HEK293T (cell line): ENCODE measurements around the gene INTS7.

Source experiments
- ARNT ChIP-seq: fragments of 450-650 bp; IDR thresholded peaks from 2 replicates; pipeline ENCODE4 v1.6.1; 2017; ENCODE audit warnings: mild to moderate bottlenecking
- FOXA1 ChIP-seq: fragments of 450-650 bp; IDR thresholded peaks from 2 replicates; pipeline ENCODE4 v1.6.1; 2016; ENCODE audit warnings: mild to moderate bottlenecking
- SP1 ChIP-seq: fragments of 450-650 bp; IDR thresholded peaks from 2 replicates; pipeline ENCODE4 v1.6.1; 2017

DNA sequence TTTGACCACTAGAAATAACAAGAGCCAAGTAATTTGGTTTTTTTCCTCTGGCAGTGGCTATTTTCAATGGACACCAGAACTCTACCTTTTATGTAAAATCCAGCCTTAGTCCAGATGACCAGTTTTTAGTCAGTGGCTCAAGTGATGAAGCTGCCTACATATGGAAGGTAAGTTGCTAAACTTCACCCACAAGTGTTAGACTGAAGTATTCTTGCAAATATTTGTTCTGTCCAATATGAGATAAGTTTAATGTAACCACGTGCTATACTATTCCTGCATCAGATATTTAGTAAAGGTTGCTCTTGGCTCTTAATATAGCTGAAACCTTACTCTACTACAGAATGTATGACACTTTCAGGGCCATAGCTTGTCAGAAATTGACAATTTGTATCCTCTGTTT, 36.7 kb upstream of the INTS7 start:
- no peak for TF ChIP-seq FOXA1
- no peak for TF ChIP-seq ARNT
- no peak for TF ChIP-seq SP1
